Hepatocyte (in vitro differentiated cells): Measurements from ENCODE around the gene PCDHGC5. TPM values are rescaled to one million over a fixed set of nuclear protein-coding genes. Genes with fewer than 3 reads are reported as not detected.
A peak's percentile ranks its signal among the peaks of the same experiment; 100 is the strongest.

Experiments used
- DNase-seq: peaks from one replicate; pipeline ENCODE4 v3.0.0-alpha.2; 2016; ENCODE audit warnings: low spot score
- H2AFZ ChIP-seq: fragments of 200-600 bp; sonication (generic); 2 replicates; pipeline ENCODE4 v1.6.0; 2016; ENCODE audit warnings: antibody characterized with exemption, mild to moderate bottlenecking
- H3K27ac ChIP-seq: fragments of 200-600 bp; sonication (generic); 2 replicates; pipeline ENCODE4 v1.5.1; 2016; ENCODE audit warnings: mild to moderate bottlenecking
- H3K27me3 ChIP-seq: fragments of 200-600 bp; sonication (generic); 2 replicates; pipeline ENCODE4 v1.6.1; 2016
- H3K36me3 ChIP-seq: fragments of 200-600 bp; sonication (generic); replicated peaks from 2 replicates; pipeline ENCODE4 v1.5.1; 2016; ENCODE audit warnings: low read depth; ENCODE audit not compliant: insufficient read depth
- H3K4me1 ChIP-seq: fragments of 200-600 bp; sonication (generic); 2 replicates; pipeline ENCODE4 v1.5.1; 2016; ENCODE audit warnings: mild to moderate bottlenecking, moderate library complexity; ENCODE audit not compliant: insufficient read depth
- H3K4me2 ChIP-seq: fragments of 200-600 bp; sonication (generic); 2 replicates; pipeline ENCODE4 v1.6.0; 2016
- H3K4me3 ChIP-seq: fragments of 200-600 bp; sonication (generic); 2 replicates; pipeline ENCODE4 v1.5.1; 2016; ENCODE audit warnings: mild to moderate bottlenecking
- H3K79me2 ChIP-seq: fragments of 200-600 bp; sonication (generic); 2 replicates; pipeline ENCODE4 v1.6.0; 2017; ENCODE audit warnings: mild to moderate bottlenecking
- H3K9me2 ChIP-seq: fragments of 200-600 bp; sonication (generic); replicated peaks from 2 replicates; pipeline ENCODE4 v1.6.0; 2017; ENCODE audit warnings: mild to moderate bottlenecking; ENCODE audit not compliant: insufficient read depth
- H3K9me3 ChIP-seq: fragments of 200-600 bp; sonication (generic); 2 replicates; pipeline ENCODE4 v1.5.1; 2016; ENCODE audit warnings: low read depth, mild to moderate bottlenecking
- H4K20me1 ChIP-seq: fragments of 200-600 bp; sonication (generic); 2 replicates; pipeline ENCODE4 v1.6.0; 2016; ENCODE audit warnings: mild to moderate bottlenecking; ENCODE audit not compliant: insufficient read depth, poor library complexity, severe bottlenecking
- EZH2 ChIP-seq: fragments of 200-600 bp; sonication (generic); IDR thresholded peaks from 2 replicates; pipeline ENCODE4 v1.6.1; 2016; ENCODE audit warnings: antibody characterized with exemption, mild to moderate bottlenecking, borderline replicate concordance
- EZH2phosphoT487 ChIP-seq: fragments of 200-600 bp; sonication (generic); IDR thresholded peaks from one replicate; pipeline ENCODE4 v1.6.1; 2018; ENCODE audit warnings: antibody characterized with exemption, mild to moderate bottlenecking, low read depth, moderate library complexity; ENCODE audit not compliant: unreplicated experiment, severe bottlenecking
- WGBS: methylation state at CpG from one replicate; pipeline ENCODE4 v1.1.6; 2016; ENCODE audit warnings: low lambda C conversion rate; ENCODE audit errors: missing lambda C conversion rate; 5-methylcytosine and 5-hydroxymethylcytosine counted together
- polyA plus RNA-seq: library from polyadenylated mRNA; unstranded; fragments of >200 nt; fragmentation: Nextera tagmentation; extraction: Ambion mirVana; gene quantifications from 2 replicates; pipeline ENCODE4 v1.2.1, GENCODE V29; 2016
- total RNA-seq: library from RNA; depleted of rRNA; stranded (reverse); fragments of >200 nt; gene quantifications from 2 replicates; pipeline ENCODE4 v1.2.3, GENCODE V29; 2014
- TF ChIP-seq, protein P1 (sequence below): fragments of 200-600 bp; sonication (generic); IDR thresholded peaks from 2 replicates; pipeline ENCODE4 v1.5.1; 2016; ENCODE audit warnings: antibody characterized with exemption, mild to moderate bottlenecking; ENCODE audit not compliant: poor library complexity

PCDHGC5 gene
- total and polyA plus RNA-seq, 2 experiments from 2014 or later = 0.16 to 1.1 TPM

- peaks cover 2% of the 10 kb centered on the region for H3K79me2 ChIP-seq
- H3K27ac ChIP-seq = peak overlapping the region; percentile 97
- 5% methylated on average over 26 of the region's 43 CpGs for WGBS
- no peaks in the 10 kb centered on the region for H3K9me3 ChIP-seq
- H2AFZ ChIP-seq = peak overlapping the region; percentile 54
- peaks cover 36% of the 10 kb centered on the region for H3K4me1 ChIP-seq
- H3K27me3 ChIP-seq = no peaks in the 10 kb centered on the region
- peak overlapping the region; percentile 39 for H3K4me3 ChIP-seq
- no peaks in the 10 kb centered on the region for H3K9me2 ChIP-seq
- H3K36me3 ChIP-seq = no peaks in the 10 kb centered on the region
- DNase-seq = no peak
- TF ChIP-seq EZH2phosphoT487 (no peak), EZH2 (no peak)
- TF ChIP-seq, protein P1, sequence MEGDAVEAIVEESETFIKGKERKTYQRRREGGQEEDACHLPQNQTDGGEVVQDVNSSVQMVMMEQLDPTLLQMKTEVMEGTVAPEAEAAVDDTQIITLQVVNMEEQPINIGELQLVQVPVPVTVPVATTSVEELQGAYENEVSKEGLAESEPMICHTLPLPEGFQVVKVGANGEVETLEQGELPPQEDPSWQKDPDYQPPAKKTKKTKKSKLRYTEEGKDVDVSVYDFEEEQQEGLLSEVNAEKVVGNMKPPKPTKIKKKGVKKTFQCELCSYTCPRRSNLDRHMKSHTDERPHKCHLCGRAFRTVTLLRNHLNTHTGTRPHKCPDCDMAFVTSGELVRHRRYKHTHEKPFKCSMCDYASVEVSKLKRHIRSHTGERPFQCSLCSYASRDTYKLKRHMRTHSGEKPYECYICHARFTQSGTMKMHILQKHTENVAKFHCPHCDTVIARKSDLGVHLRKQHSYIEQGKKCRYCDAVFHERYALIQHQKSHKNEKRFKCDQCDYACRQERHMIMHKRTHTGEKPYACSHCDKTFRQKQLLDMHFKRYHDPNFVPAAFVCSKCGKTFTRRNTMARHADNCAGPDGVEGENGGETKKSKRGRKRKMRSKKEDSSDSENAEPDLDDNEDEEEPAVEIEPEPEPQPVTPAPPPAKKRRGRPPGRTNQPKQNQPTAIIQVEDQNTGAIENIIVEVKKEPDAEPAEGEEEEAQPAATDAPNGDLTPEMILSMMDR = no peak
- no peaks in the 10 kb centered on the region for H4K20me1 ChIP-seq
- H3K4me2 ChIP-seq = peak overlapping the region; percentile 94
Measured at GRCh38 chr5:141512911-141513626, 24.2 kb downstream of the PCDHGC5 start.

DNA sequence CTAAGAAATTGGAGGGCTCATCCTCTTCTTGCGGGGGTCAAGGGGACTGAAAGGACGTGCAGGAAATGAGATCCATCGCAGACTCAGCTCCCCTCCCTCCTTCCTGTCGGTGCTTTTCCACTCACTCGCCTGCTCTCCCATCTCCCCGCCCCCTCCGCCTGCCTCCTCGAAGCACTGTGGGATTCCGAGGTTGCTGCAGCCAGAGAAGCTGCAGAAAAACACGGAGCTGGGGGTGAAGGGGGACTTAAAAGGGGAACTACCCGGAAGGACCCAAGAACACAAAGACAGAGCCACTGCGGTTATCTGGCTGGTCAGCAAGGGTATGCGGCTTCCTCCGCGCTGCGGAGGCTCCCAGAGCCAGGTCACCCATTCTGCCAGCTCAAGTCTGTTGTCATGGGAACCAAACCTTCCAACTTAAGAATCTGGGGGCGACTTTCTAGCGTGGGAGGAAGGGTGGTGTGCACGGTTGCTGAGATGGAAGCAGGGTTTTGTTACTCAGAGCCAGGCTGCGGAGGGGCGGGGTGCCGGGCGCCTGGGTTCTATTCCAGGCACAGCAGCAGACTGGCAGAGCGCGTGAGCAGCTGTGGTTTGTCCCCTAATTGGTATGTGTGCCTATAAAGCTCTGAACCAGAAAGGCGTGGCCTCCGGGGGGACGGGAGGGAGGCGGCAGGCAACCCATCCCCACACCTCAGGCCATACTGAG is 24.9 kb downstream of the PCDHGC5 start:
- 9% methylated on average over 29 of the region's 29 CpGs for WGBS

GRCh38 chr5:141514330-141515133 is 25.7 kb downstream of the PCDHGC5 start:
- peak overlapping the region; percentile 94 for H3K4me2 ChIP-seq
- H4K20me1 ChIP-seq = no peaks in the 10 kb centered on the region

More for the DNA sequence above, 24.9 kb downstream of the PCDHGC5 start:
- Histone ChIP-seq H3K27ac (peak overlapping the region; percentile 97), H2AFZ (peak overlapping the region; percentile 54), H3K79me2 (peaks cover 2% of the 10 kb centered on the region), H3K4me2 (peak overlapping the region; percentile 94), H3K9me3 (no peaks in the 10 kb centered on the region), H3K4me1 (peaks cover 29% of the 10 kb centered on the region), H3K27me3 (no peaks in the 10 kb centered on the region), H4K20me1 (no peaks in the 10 kb centered on the region), H3K9me2 (no peaks in the 10 kb centered on the region), H3K36me3 (no peaks in the 10 kb centered on the region), H3K4me3 (peak overlapping the region; percentile 39)
- TF ChIP-seq EZH2 (no peak), EZH2phosphoT487 (no peak)
- TF ChIP-seq, protein P1 = no peak
- peak; percentile 83 for DNase-seq

More at GRCh38 chr5:141514330-141515133, 25.7 kb downstream of the PCDHGC5 start:
- H3K79me2 ChIP-seq = peaks cover 2% of the 10 kb centered on the region
- H3K27ac ChIP-seq = peak overlapping the region; percentile 97
- no peaks in the 10 kb centered on the region for H3K27me3 ChIP-seq
- H3K36me3 ChIP-seq = no peaks in the 10 kb centered on the region
- DNase-seq = no peak
- 42% methylated on average over 6 of the region's 6 CpGs for WGBS
- TF ChIP-seq EZH2 (no peak), EZH2phosphoT487 (no peak)
- TF ChIP-seq, protein P1 = no peak
- no peak overlapping the region for H2AFZ ChIP-seq
- H3K9me3 ChIP-seq = no peaks in the 10 kb centered on the region
- H3K4me1 ChIP-seq = peaks cover 23% of the 10 kb centered on the region
- H3K4me3 ChIP-seq = no peak overlapping the region
- H3K9me2 ChIP-seq = no peaks in the 10 kb centered on the region
